Endothelial cell of umbilical vein (primary cell): ENCODE measurements around the gene DEDD. TPM values are rescaled to one million over a fixed set of nuclear protein-coding genes. Genes with fewer than 3 reads are reported as not detected.

Experiments used
- BruUV-seq: library from RNA; stranded (reverse); fragments of 400-500 nt; replicated peaks from 2 replicates; lab custom pipeline; 2021; lab: Mats Ljungman, UMichigan
- CTCF ChIA-PET: fragments of 300-600, 350-600 bp; sonication (Branson Sonifier 250); formaldehyde crosslinking; loops from one replicate; lab custom pipeline; 2021; ENCODE audit warnings: antibody characterized with exemption, inconsistent platforms; lab: Charles Lee
- POLR2A ChIA-PET: fragments of 300-600, 350-600 bp; sonication (Branson Sonifier 250); formaldehyde crosslinking; loops from one replicate; lab custom pipeline; 2021; ENCODE audit warnings: antibody characterized with exemption, inconsistent platforms; lab: Charles Lee
- DNase-seq: peaks from one replicate; pipeline ENCODE4 v3.0.0-alpha.2; 2011; ENCODE audit warnings: low read depth, low spot score
- FAIRE-seq: peaks from 2 replicates; lab custom pipeline; 2011; peaks lifted over from hg19 to GRCh38; lab: Jason Lieb, UNC
- H2AFZ ChIP-seq: 2 replicates; pipeline ENCODE4 v1.6.0; 2012; ENCODE audit warnings: low read depth, low read length, control low read depth, inconsistent platforms
- H3K27ac ChIP-seq: 2 replicates; pipeline ENCODE4 v1.5.1; 2011; ENCODE audit warnings: low read depth, mild to moderate bottlenecking, control low read depth, low read length, moderate library complexity; ENCODE audit not compliant: insufficient read depth
- H3K27me3 ChIP-seq, 2 experiments: 2 replicates each; pipeline versions ENCODE4 v1.6.0 to v1.6.1; 2011; ENCODE audit warnings: low read length in 2 of 2, mixed read lengths in 1 of 2; ENCODE audit not compliant: control insufficient read depth in 2 of 2, insufficient read depth in 2 of 2
- H3K36me3 ChIP-seq, 2 experiments: 2 replicates in 1 of 2; 3 replicates in 1 of 2; pipeline ENCODE4 v1.5.1; 2011; ENCODE audit warnings: low read length in 2 of 2, mild to moderate bottlenecking in 1 of 2, moderate library complexity in 1 of 2; ENCODE audit not compliant: control insufficient read depth in 2 of 2, insufficient read depth in 2 of 2; ENCODE audit errors: extremely low read depth in 1 of 2
- H3K4me1 ChIP-seq: 3 replicates; pipeline ENCODE4 v1.5.1; 2011; ENCODE audit warnings: mild to moderate bottlenecking, low read length; ENCODE audit not compliant: control insufficient read depth, insufficient read depth; ENCODE audit errors: extremely low read depth
- H3K4me2 ChIP-seq: 2 replicates; pipeline ENCODE4 v1.6.1; 2011; ENCODE audit warnings: low read length, control low read depth, mixed read lengths; ENCODE audit not compliant: insufficient read depth
- H3K4me3 ChIP-seq, 3 experiments: fragments of 200-600 bp in 1 of 3; sonication (generic), shearing (Covaris generic) in 1 of 3; replicated peaks in 1 of 3; 2 replicates each; pipeline ENCODE4 v1.5.1; 2011 to 2016; ENCODE audit warnings: control low read depth in 3 of 3, low read length in 3 of 3, mild to moderate bottlenecking in 2 of 3, inconsistent platforms in 1 of 3, low read depth in 1 of 3, moderate library complexity in 1 of 3; ENCODE audit not compliant: insufficient read depth in 1 of 3
- H3K79me2 ChIP-seq: 2 replicates; pipeline ENCODE4 v1.6.0; 2012; ENCODE audit warnings: low read length, inconsistent platforms; ENCODE audit not compliant: control insufficient read depth, insufficient read depth
- H3K9ac ChIP-seq: replicated peaks from 2 replicates; pipeline ENCODE3; 2011; ENCODE audit warnings: low read length, control low read depth; ENCODE audit not compliant: insufficient read depth; ENCODE audit errors: extremely low read depth
- H3K9me1 ChIP-seq: replicated peaks from 3 replicates; pipeline ENCODE4 v1.6.0; 2011; ENCODE audit warnings: mild to moderate bottlenecking, low read length; ENCODE audit not compliant: control insufficient read depth, insufficient read depth; ENCODE audit errors: extremely low read depth
- H3K9me3 ChIP-seq: replicated peaks from 2 replicates; pipeline ENCODE4 v1.5.1; 2012; ENCODE audit warnings: low read length, inconsistent platforms; ENCODE audit not compliant: control insufficient read depth, insufficient read depth
- H4K20me1 ChIP-seq: replicated peaks from 2 replicates; pipeline ENCODE3; 2011; ENCODE audit warnings: mild to moderate bottlenecking, low read length; ENCODE audit not compliant: control insufficient read depth, insufficient read depth; ENCODE audit errors: extremely low read depth
- CTCF ChIP-seq, 2 donors: IDR thresholded peaks; 1 replicate in 1 of 2; 2 replicates in 1 of 2; pipeline ENCODE4 v1.5.1; 2011; ENCODE audit warnings: low read length in 2 of 2, mild to moderate bottlenecking in 2 of 2, moderate library complexity in 2 of 2, control low read depth in 1 of 2, inconsistent platforms in 1 of 2, low read depth in 1 of 2; ENCODE audit not compliant: insufficient read depth in 1 of 2; ENCODE audit errors: extremely low read depth in 1 of 2
- EZH2 ChIP-seq: IDR thresholded peaks from 2 replicates; pipeline ENCODE4 v1.6.1; 2012; ENCODE audit warnings: borderline replicate concordance, low read depth, mild to moderate bottlenecking, moderate library complexity, low read length, inconsistent platforms; ENCODE audit not compliant: severe bottlenecking
- FOS ChIP-seq: IDR thresholded peaks from 2 replicates; pipeline ENCODE4 v1.6.1; 2011; ENCODE audit warnings: mild to moderate bottlenecking, low read length, moderate library complexity, borderline replicate concordance; ENCODE audit not compliant: insufficient read depth
- GATA2 ChIP-seq: IDR thresholded peaks from 2 replicates; pipeline ENCODE4 v1.7.0; 2011; ENCODE audit warnings: low read depth, mild to moderate bottlenecking, moderate library complexity, mixed read lengths, low read length; ENCODE audit not compliant: insufficient read length, insufficient read depth
- JUN ChIP-seq: IDR thresholded peaks from 2 replicates; pipeline ENCODE4 v1.6.1; 2011; ENCODE audit warnings: borderline replicate concordance, low read depth; ENCODE audit not compliant: insufficient read length, insufficient read depth
- MAX ChIP-seq: IDR thresholded peaks from 2 replicates; pipeline ENCODE4 v1.6.1; 2011; ENCODE audit not compliant: insufficient read depth, insufficient read length
- MYC ChIP-seq: IDR thresholded peaks from one replicate; pipeline ENCODE4 v1.6.1; 2011; ENCODE audit warnings: mild to moderate bottlenecking, low read depth, low read length
- POLR2A ChIP-seq: IDR thresholded peaks from 2 replicates; pipeline ENCODE4 v1.6.1; 2012; ENCODE audit warnings: low read depth, mild to moderate bottlenecking, control low read depth, low read length
- POLR2AphosphoS5 ChIP-seq: IDR thresholded peaks from 2 replicates; pipeline ENCODE4 v1.6.1; 2012; ENCODE audit warnings: low read depth, mild to moderate bottlenecking, control low read depth, low read length, moderate library complexity; ENCODE audit not compliant: insufficient read depth
- dilution Hi-C: fragments of 300-500 bp; cut with MboI; formaldehyde crosslinking; loops from one replicate; pipeline ENCODE4 v1.15.0; 2019; ENCODE audit warnings: low sequenced_read_pairs; ENCODE audit not compliant: extremely low pct_ligation_motif_present
- intact Hi-C: fragments of 100-400 bp; cut with micrococcal nuclease; formaldehyde crosslinking; loops from one replicate; pipeline ENCODE4 v1.10.0; 2022
- polyA plus RNA-seq, 4 experiments: library from polyadenylated mRNA; depleted of rRNA in 3 of 4; stranded (reverse) in 3 of 4; unstranded in 1 of 4; fragments of >200 nt; gene quantifications; 2 replicates each; pipeline versions ENCODE4 v1.2.1 to v1.2.3, GENCODE V29; 2011 to 2012; ENCODE audit warnings: missing spikeins in 1 of 4
- total RNA-seq: library from RNA; stranded (reverse); gene quantifications from 2 replicates; pipeline ENCODE4 v1.2.3, GENCODE V29; 2021

Gene DEDD
- total and polyA plus RNA-seq, 2 donors (not counting 3 experiments of a cell fraction or from before 2014, with no cell fraction given) = 50.2 to 78.3 TPM

GRCh38 chr1:161177936-161178244 is 45.4 kb upstream of the DEDD start:
- Histone ChIP-seq H3K9me1 (no peaks in the 10 kb centered on the region), H3K4me2 (peak overlapping the region; percentile 46), H3K9me3 (no peaks in the 10 kb centered on the region), H3K79me2 (peaks cover 8% of the 10 kb centered on the region), H4K20me1 (no peaks in the 10 kb centered on the region), H2AFZ (peak overlapping the region; percentile 54), H3K27me3 (no peaks in the 10 kb centered on the region), H3K27ac (peak overlapping the region; percentile 14), H3K4me3 (no peak overlapping the region), H3K4me1 (peaks cover 11% of the 10 kb centered on the region), H3K9ac (peak overlapping the region; percentile 71), H3K36me3 (peaks cover 0 to 6% of the 10 kb centered on the region in 2 experiments)
- ChIA-PET CTCF (interaction anchor here (1.0 to 2.5 kb wide), 4 partner anchors 12 to 204 kb away, joined by 3 to 10 read pairs (median 6); partner anchors contain the start of genes NDUFS2, PPOX and TOMM40L), POLR2A (no interaction called here)
- dilution Hi-C loops (no loop called here), intact Hi-C loops (loop anchor here (1.0 kb wide), 1 partner anchor 12 kb away; the partner anchor contains the start of gene PPOX)
- FAIRE-seq (peak; percentile 12), DNase-seq (no peak)
- no TSS peak for BruUV-seq
- no peak for TF ChIP-seq MYC
- no peak for TF ChIP-seq MAX
- TF ChIP-seq GATA2 = no peak
- no peak for TF ChIP-seq POLR2AphosphoS5

- Histone ChIP-seq H2AFZ (peak within 1 kb of the TSS; percentile 75), H3K27ac (peak within 1 kb of the TSS; percentile 14), H3K4me2 (peak within 1 kb of the TSS; percentile 79), H4K20me1 (no peaks in the 10 kb centered on the region), H3K36me3 (peaks cover 0 to 7% of the 10 kb centered on the region in 2 experiments), H3K9me3 (no peaks in the 10 kb centered on the region), H3K9ac (peak within 1 kb of the TSS; percentile 71), H3K4me3 (peak within 1 kb of the TSS; percentile 38 to 60 (median 57)), H3K9me1 (no peaks in the 10 kb centered on the region), H3K4me1 (peaks cover 11% of the 10 kb centered on the region), H3K79me2 (peaks cover 8% of the 10 kb centered on the region), H3K27me3 (no peaks in the 10 kb centered on the region)
- TF ChIP-seq POLR2AphosphoS5 = peak; percentile 73
- peak; percentile 94 for TF ChIP-seq POLR2A
- no peak for TF ChIP-seq MAX
- TF ChIP-seq JUN = no peak
- peak; percentile 24 for TF ChIP-seq MYC
- TF ChIP-seq CTCF (IDR thresholded peaks at IDR 0.05; ENCODE audit: extremely low read depth in 1 of 2, insufficient read depth in 1 of 2, low read depth in 1 of 2, low read length in 2 of 2) = no peak
- no peak for TF ChIP-seq EZH2
- TF ChIP-seq FOS = no peak
- no peak for TF ChIP-seq GATA2
- ChIA-PET CTCF (interaction anchor here (1.0 to 2.5 kb wide), 5 partner anchors 12 to 205 kb away, joined by 3 to 10 read pairs (median 5); partner anchors contain the start of genes NDUFS2, PPOX and TOMM40L), POLR2A (interaction anchor here (1.0 to 1.1 kb wide), 2 partner anchors 12 to 25 kb away, joined by 3 to 4 read pairs; partner anchors contain the start of gene NDUFS2)
- intact Hi-C loops (loop anchor here (1.0 kb wide), 1 partner anchor 11 kb away; the partner anchor contains the start of gene PPOX), dilution Hi-C loops (no loop called here)
- TSS peak; percentile 96 for BruUV-seq
- FAIRE-seq (peak; percentile 64), DNase-seq (peak; percentile 85)
Measured at GRCh38 chr1:161177112-161177935, 44.9 kb upstream of the DEDD start, which contains the start of gene B4GALT3. B4GALT3 (minus strand) TSS chr1:161177507; CDS start chr1:161176060, 1,447 bp downstream.
